Breast epithelium (tissue), 4 donors: ENCODE results near the gene OGA. TPM values are rescaled to one million over a fixed set of nuclear protein-coding genes. Genes with fewer than 3 reads are reported as not detected.

Experiments used
- DNase-seq, 2 donors: peaks; one replicate each; pipeline ENCODE4 v3.0.0-alpha.2; 2019; ENCODE audit warnings: low spot score in 2 of 2
- H3K27ac ChIP-seq, 2 donors: fragments of 200-600 bp; sonication (generic) in 1 of 2; one replicate each; pipeline ENCODE4 v1.5.1; 2016 to 2019; ENCODE audit warnings: mild to moderate bottlenecking in 1 of 2
- H3K27me3 ChIP-seq, 2 donors: fragments of 200-600 bp; sonication (generic) in 1 of 2; one replicate each; pipeline versions ENCODE4 v1.5.1 to v1.6.0; 2017 to 2019; ENCODE audit warnings: control low read depth in 1 of 2, mild to moderate bottlenecking in 1 of 2
- H3K36me3 ChIP-seq: fragments of 200-600 bp; one replicate; pipeline ENCODE4 v1.5.1; 2019
- H3K4me1 ChIP-seq, 2 donors: fragments of 200-600 bp; sonication (generic); one replicate each; pipeline ENCODE4 v1.5.1; 2016 to 2019; ENCODE audit warnings: control low read depth in 1 of 2
- H3K4me3 ChIP-seq, 3 donors: fragments of 200-600 bp; sonication (generic); 1 replicate in 2 of 3; 2 replicates in 1 of 3; pipeline ENCODE4 v1.5.1; 2016 to 2019; ENCODE audit warnings: mild to moderate bottlenecking in 3 of 3, moderate library complexity in 2 of 3
- H3K9me3 ChIP-seq, 2 donors: fragments of 200-600 bp; sonication (generic) in 1 of 2; one replicate each; pipeline ENCODE4 v1.5.1; 2016 to 2019; ENCODE audit warnings: control low read depth in 1 of 2
- CTCF ChIP-seq, 3 donors: fragments of 450-650 bp; IDR thresholded peaks; one replicate each; pipeline ENCODE4 v1.5.1; 2016 to 2017; ENCODE audit warnings: antibody characterized with exemption in 3 of 3, mild to moderate bottlenecking in 3 of 3, moderate library complexity in 3 of 3
- POLR2A ChIP-seq: fragments of 450-650 bp; IDR thresholded peaks from one replicate; pipeline ENCODE4 v1.6.1; 2016; ENCODE audit warnings: antibody characterized with exemption, mild to moderate bottlenecking, moderate library complexity
- POLR2AphosphoS5 ChIP-seq, 3 donors: sonication (generic); formaldehyde crosslinking; IDR thresholded peaks; one replicate each; pipeline ENCODE4 v1.6.1; 2017; ENCODE audit warnings: antibody characterized with exemption in 3 of 3
- intact Hi-C: fragments of 100-400 bp; cut with DNase I; formaldehyde crosslinking; loops from one replicate; pipeline ENCODE4 v1.15.1; 2023; ENCODE audit warnings: low total_unique reads
- total RNA-seq, 3 donors: library from RNA; depleted of rRNA; stranded (reverse); fragments of >200 nt; gene quantifications; one replicate each; pipeline ENCODE4 v1.1.0, GENCODE V29; 2016

The OGA gene
- total RNA-seq, 3 donors from 2014 or later: 169 to 200 (median 181) TPM

GRCh38 chr10:101816913-101817336 is 1.3 kb downstream of the OGA start:
- Histone ChIP-seq H3K4me1 (peaks cover 0 to 7% of the 10 kb centered on the region in 2 donors), H3K27me3 (no peaks in the 10 kb centered on the region), H3K27ac (peak overlapping the region; percentile 94 to 95), H3K4me3 (peak overlapping the region; percentile 92 to 99 (median 96)), H3K9me3 (no peaks in the 10 kb centered on the region), H3K36me3 (no peaks in the 10 kb centered on the region)
- DNase-seq: no peak
- TF ChIP-seq POLR2A (no peak), POLR2AphosphoS5 (IDR thresholded peaks at IDR 0.05) (no peak), CTCF (IDR thresholded peaks at IDR 0.05) (no peak)
- intact Hi-C loops: no loop called here

GRCh38 chr10:101816376-101816775 is 1.9 kb downstream of the OGA start:
- intact Hi-C loops: no loop called here
- Histone ChIP-seq H3K27me3 (no peaks in the 10 kb centered on the region), H3K9me3 (no peaks in the 10 kb centered on the region), H3K4me1 (peaks cover 0 to 7% of the 10 kb centered on the region in 2 donors), H3K36me3 (no peaks in the 10 kb centered on the region), H3K4me3 (peak overlapping the region; percentile 92 to 99 (median 96)), H3K27ac (no peak overlapping the region)
- no peak for DNase-seq
- no peak for TF ChIP-seq POLR2A
- TF ChIP-seq CTCF (IDR thresholded peaks at IDR 0.05): no peak
- no peak for TF ChIP-seq POLR2AphosphoS5 (IDR thresholded peaks at IDR 0.05)

- intact Hi-C loops: no loop called here
These were observed 3.7 kb downstream of the OGA start for GRCh38 chr10:101814466-101815071.

GRCh38 chr10:101812606-101813005 is 5.6 kb downstream of the OGA start:
- H3K4me1 ChIP-seq: peaks cover 0 to 7% of the 10 kb centered on the region in 2 donors
- no peak for DNase-seq
- no peaks in the 10 kb centered on the region for H3K36me3 ChIP-seq
- intact Hi-C loops: no loop called here
- no peaks in the 10 kb centered on the region for H3K27me3 ChIP-seq
- H3K27ac ChIP-seq: no peak overlapping the region
- no peaks in the 10 kb centered on the region for H3K9me3 ChIP-seq
- no peak overlapping the region for H3K4me3 ChIP-seq
- no peak for TF ChIP-seq POLR2AphosphoS5 (IDR thresholded peaks at IDR 0.05)

More at GRCh38 chr10:101814466-101815071, 3.7 kb downstream of the OGA start:
- no peaks in the 10 kb centered on the region for H3K9me3 ChIP-seq
- peaks cover 0 to 7% of the 10 kb centered on the region in 2 donors for H3K4me1 ChIP-seq
- no peak overlapping the region for H3K27ac ChIP-seq
- H3K4me3 ChIP-seq: peak overlapping the region; percentile 92 to 99 (median 96)
- TF ChIP-seq CTCF (IDR thresholded peaks at IDR 0.05): no peak
- no peak for TF ChIP-seq POLR2AphosphoS5 (IDR thresholded peaks at IDR 0.05)
- no peaks in the 10 kb centered on the region for H3K36me3 ChIP-seq
- no peaks in the 10 kb centered on the region for H3K27me3 ChIP-seq
- DNase-seq: no peak

GRCh38 chr10:101807158-101807557 is 11.1 kb downstream of the OGA start:
- intact Hi-C loops: no loop called here
- H3K4me3 ChIP-seq: no peak overlapping the region
- no peak for TF ChIP-seq POLR2A
- TF ChIP-seq CTCF (IDR thresholded peaks at IDR 0.05): no peak
- no peak for TF ChIP-seq POLR2AphosphoS5 (IDR thresholded peaks at IDR 0.05)
- H3K36me3 ChIP-seq: peaks cover 9% of the 10 kb centered on the region
- H3K9me3 ChIP-seq: no peaks in the 10 kb centered on the region
- DNase-seq: no peak
- H3K27ac ChIP-seq: no peak overlapping the region
- H3K27me3 ChIP-seq: no peaks in the 10 kb centered on the region
- H3K4me1 ChIP-seq: no peaks in the 10 kb centered on the region
